HL-60 (cell line): ENCODE data around the gene TNFAIP8.

Source experiments
- DNase-seq, 2 experiments: peaks; one replicate each; pipeline ENCODE4 v3.0.0-alpha.2; 2010 to 2020; ENCODE audit warnings: low read depth in 1 of 2, low spot score in 1 of 2
- H3K27ac ChIP-seq: fragments of 250-450 bp; sonication (Bioruptor Pico); replicated peaks from 2 replicates; pipeline ENCODE4 v1.5.1; 2020; ENCODE audit warnings: mild to moderate bottlenecking, moderate library complexity
- H3K27me3 ChIP-seq: fragments of 250-450 bp; sonication (Bioruptor Pico); 2 replicates; pipeline ENCODE4 v1.5.1; 2021; ENCODE audit warnings: mild to moderate bottlenecking, moderate library complexity; ENCODE audit not compliant: insufficient read depth, poor library complexity, severe bottlenecking
- H3K4me3 ChIP-seq: replicated peaks from 2 replicates; pipeline ENCODE4 v1.5.1; 2011; ENCODE audit warnings: mild to moderate bottlenecking, control low read depth, low read length; ENCODE audit not compliant: insufficient read depth
- CTCF ChIP-seq: IDR thresholded peaks from one replicate; pipeline ENCODE4 v1.5.1; 2011; ENCODE audit warnings: low read length, control low read depth, inconsistent platforms; ENCODE audit not compliant: insufficient read depth
- GABPA ChIP-seq: IDR thresholded peaks from 2 replicates; pipeline ENCODE4 v1.6.1; 2012; ENCODE audit warnings: low read depth
- POLR2AphosphoS5 ChIP-seq: IDR thresholded peaks from 2 replicates; pipeline ENCODE4 v1.6.1; 2012; ENCODE audit warnings: low read depth
- REST ChIP-seq: IDR thresholded peaks from 2 replicates; pipeline ENCODE4 v1.6.1; 2012; ENCODE audit warnings: low read depth; ENCODE audit not compliant: insufficient replicate concordance
- SPI1 ChIP-seq: IDR thresholded peaks from 2 replicates; pipeline ENCODE4 v1.6.1; 2012; ENCODE audit warnings: low read depth, mild to moderate bottlenecking, borderline replicate concordance

Gene TNFAIP8

GRCh38 chr5:119323601-119324000 lies 32.2 kb upstream of the TNFAIP8 start:
- no peak for DNase-seq
- no peak overlapping the region for H3K4me3 ChIP-seq

GRCh38 chr5:119324842-119325241 lies 31.0 kb upstream of the TNFAIP8 start:
- Histone ChIP-seq H3K27ac (no peak overlapping the region), H3K4me3 (no peak overlapping the region), H3K27me3 (no peaks in the 10 kb centered on the region)
- DNase-seq, result no peak
- TF ChIP-seq SPI1 (no peak), REST (no peak), GABPA (no peak), POLR2AphosphoS5 (no peak), CTCF (no peak)

More at GRCh38 chr5:119323601-119324000, 32.2 kb upstream of the TNFAIP8 start:
- no peaks in the 10 kb centered on the region for H3K27me3 ChIP-seq
- no peak for TF ChIP-seq REST
- no peak overlapping the region for H3K27ac ChIP-seq

GRCh38 chr5:119327018-119327417 lies 28.8 kb upstream of the TNFAIP8 start:
- H3K27me3 ChIP-seq, result no peaks in the 10 kb centered on the region
- DNase-seq, result no peak
- no peak overlapping the region for H3K4me3 ChIP-seq
- no peak overlapping the region; the same call in 1 of the 2 replicates for H3K27ac ChIP-seq
- no peak for TF ChIP-seq CTCF
- TF ChIP-seq GABPA, result no peak
- no peak for TF ChIP-seq POLR2AphosphoS5
- no peak for TF ChIP-seq REST
- no peak for TF ChIP-seq SPI1
